ENCODE data around the gene ATF7IP2. TPM values are rescaled to one million over a fixed set of nuclear protein-coding genes. Genes with fewer than 3 reads are reported as not detected.
"Not testable (repeated sequence)": the region's sequence is repeated elsewhere in the genome, so short reads cannot be mapped to it uniquely, and the experiment has no call there.

Gene ATF7IP2
- total RNA-seq, 2 experiments from 2014 or later: 14.7 to 15.1 TPM

GRCh38 chr16:10388988-10389387 is 3.1 kb downstream of the ATF7IP2 start:
- H3K36me3 Mint-ChIP-seq: peaks cover 18% of the 10 kb centered on the region
- H3K4me3 Mint-ChIP-seq: no peak overlapping the region
- no peak overlapping the region for H3K27ac Mint-ChIP-seq
- peaks cover 38% of the 10 kb centered on the region for H3K4me1 Mint-ChIP-seq (ENCODE audit: low read depth)
- ChIA-PET CTCF (no interaction called here), POLR2A (interaction anchor here (0.7 to 1.1 kb wide), 3 partner anchors 8 to 90 kb away, joined by 3 to 7 read pairs (median 4); no protein-coding TSS in a partner anchor)
- peaks cover 2% of the 10 kb centered on the region for H3K9me3 Mint-ChIP-seq
- no peak for DNase-seq
- H3K27me3 Mint-ChIP-seq: no peaks in the 10 kb centered on the region
- intact Hi-C loops (cut with micrococcal nuclease): loop anchor here (5.0 to 10.0 kb wide), 2 partner anchors 123 to 356 kb away; partner anchors contain the start of gene NUBP1

DNA sequence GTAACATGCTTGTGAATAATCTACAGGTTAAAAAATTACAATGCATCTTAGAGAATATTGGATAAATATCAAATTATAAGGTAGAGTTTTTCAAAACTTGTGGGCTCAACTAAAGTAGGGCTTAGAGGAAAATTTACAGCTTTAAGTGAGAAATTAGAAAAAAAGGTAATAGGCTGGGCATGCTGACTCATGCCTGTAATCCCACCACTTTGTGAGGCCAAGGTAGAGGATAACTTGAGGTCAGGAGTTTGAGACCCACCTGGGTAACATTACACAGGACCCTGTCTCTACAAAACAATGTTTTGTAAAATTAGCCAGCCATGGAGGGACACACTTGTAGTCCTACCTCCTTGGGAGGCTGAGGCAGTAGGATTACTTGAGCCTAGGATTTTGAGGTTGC is 4.5 kb downstream of the ATF7IP2 start:
- H3K4me3 Mint-ChIP-seq: no peak overlapping the region
- H3K27me3 Mint-ChIP-seq: no peaks in the 10 kb centered on the region
- no peak for DNase-seq
- POLR2A ChIA-PET: no interaction called here
- H3K4me1 Mint-ChIP-seq (ENCODE audit: low read depth): peaks cover 43% of the 10 kb centered on the region
- intact Hi-C loops (cut with micrococcal nuclease): no loop called here
- H3K36me3 Mint-ChIP-seq: peaks cover 18% of the 10 kb centered on the region
- H3K9me3 Mint-ChIP-seq: peaks cover 2% of the 10 kb centered on the region
- no peak overlapping the region for H3K27ac Mint-ChIP-seq
- CTCF ChIA-PET: interaction anchor here (1.2 kb wide), 1 partner anchor 50 kb away, joined by 3 read pairs; no protein-coding TSS in a partner anchor

GRCh38 chr16:10390867-10391266 is 5.0 kb downstream of the ATF7IP2 start:
- H3K4me1 Mint-ChIP-seq (ENCODE audit: low read depth): peaks cover 39% of the 10 kb centered on the region
- no peak overlapping the region for H3K4me3 Mint-ChIP-seq
- intact Hi-C loops (cut with micrococcal nuclease): no loop called here
- H3K27me3 Mint-ChIP-seq: no peaks in the 10 kb centered on the region
- no peak overlapping the region for H3K27ac Mint-ChIP-seq
- ChIA-PET CTCF (interaction anchor here (1.2 kb wide), 1 partner anchor 49 kb away, joined by 3 read pairs; no protein-coding TSS in a partner anchor), POLR2A (no interaction called here)
- DNase-seq: no peak
- peaks cover 19% of the 10 kb centered on the region for H3K36me3 Mint-ChIP-seq
- no peaks in the 10 kb centered on the region for H3K9me3 Mint-ChIP-seq

- Mint-ChIP-seq H3K4me3 (no peak overlapping the region), H3K9me3 (no peaks in the 10 kb centered on the region), H3K27ac (no peak overlapping the region), H3K27me3 (no peaks in the 10 kb centered on the region), H3K4me1 (ENCODE audit: low read depth) (peaks cover 39% of the 10 kb centered on the region), H3K36me3 (peaks cover 22% of the 10 kb centered on the region)
- CTCF ChIA-PET: no interaction called here
- no peak for DNase-seq
- POLR2A ChIA-PET: no interaction called here
- intact Hi-C loops (cut with micrococcal nuclease): no loop called here
Measured at GRCh38 chr16:10391339-10391738, 5.5 kb downstream of the ATF7IP2 start.

DNA sequence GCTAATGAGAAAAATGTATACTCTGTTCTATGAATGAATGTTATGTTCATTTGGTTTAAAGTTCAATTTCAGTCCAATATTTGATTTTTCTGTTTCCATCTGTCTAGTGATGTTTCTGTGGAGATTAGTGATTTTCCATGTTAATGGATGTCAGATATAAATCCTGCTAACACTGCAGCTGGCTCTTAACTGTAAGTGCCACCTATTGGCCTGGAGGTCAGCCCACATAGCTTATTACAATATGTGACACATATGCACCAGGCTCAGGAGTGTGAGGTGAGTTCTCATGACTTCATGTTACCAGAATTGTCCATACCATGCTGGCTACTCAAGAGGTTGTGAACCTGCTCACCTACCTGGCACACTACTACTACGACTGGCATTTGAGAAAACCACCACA is 17.1 kb downstream of the ATF7IP2 start:
- peaks cover 18% of the 10 kb centered on the region for H3K4me1 Mint-ChIP-seq (ENCODE audit: low read depth)
- peaks cover 59% of the 10 kb centered on the region for H3K9me3 Mint-ChIP-seq
- POLR2A ChIA-PET: no interaction called here
- no peak overlapping the region for H3K27ac Mint-ChIP-seq
- intact Hi-C loops (cut with micrococcal nuclease): no loop called here
- no peak overlapping the region for H3K4me3 Mint-ChIP-seq
- CTCF ChIA-PET: no interaction called here
- no peak for DNase-seq
- H3K36me3 Mint-ChIP-seq: peaks cover 56% of the 10 kb centered on the region
- no peaks in the 10 kb centered on the region for H3K27me3 Mint-ChIP-seq

- ChIA-PET POLR2A (no interaction called here), CTCF (no interaction called here)
- Mint-ChIP-seq H3K27me3 (no peaks in the 10 kb centered on the region), H3K27ac (no peak overlapping the region), H3K4me1 (ENCODE audit: low read depth) (peaks cover 10% of the 10 kb centered on the region), H3K9me3 (peaks cover 75% of the 10 kb centered on the region), H3K4me3 (no peak overlapping the region), H3K36me3 (peaks cover 65% of the 10 kb centered on the region)
- intact Hi-C loops (cut with micrococcal nuclease): no loop called here
- DNase-seq: no peak
Measured at GRCh38 chr16:10405386-10405939, 19.6 kb downstream of the ATF7IP2 start.

- ChIA-PET CTCF (no interaction called here), POLR2A (no interaction called here)
- peaks cover 83% of the 10 kb centered on the region for H3K9me3 Mint-ChIP-seq
- peaks cover 64% of the 10 kb centered on the region for H3K36me3 Mint-ChIP-seq
- H3K4me1 Mint-ChIP-seq (ENCODE audit: low read depth): no peaks in the 10 kb centered on the region
- DNase-seq: no peak
- no peak overlapping the region for H3K27ac Mint-ChIP-seq
- intact Hi-C loops (cut with micrococcal nuclease): no loop called here
- no peaks in the 10 kb centered on the region for H3K27me3 Mint-ChIP-seq
- H3K4me3 Mint-ChIP-seq: no peak overlapping the region
Measured at GRCh38 chr16:10408824-10409381, 23.0 kb downstream of the ATF7IP2 start.

- H3K4me1 Mint-ChIP-seq (ENCODE audit: low read depth); H3K4me3 Mint-ChIP-seq; CTCF ChIA-PET; DNase-seq; H3K27ac Mint-ChIP-seq; H3K27me3 Mint-ChIP-seq; POLR2A ChIA-PET; intact Hi-C loops (cut with micrococcal nuclease): not testable (repeated sequence)
- Mint-ChIP-seq H3K36me3 (peaks cover 62% of the 10 kb centered on the region), H3K9me3 (peaks cover 84% of the 10 kb centered on the region)
Measured at GRCh38 chr16:10409713-10410112, 23.9 kb downstream of the ATF7IP2 start.

DNA sequence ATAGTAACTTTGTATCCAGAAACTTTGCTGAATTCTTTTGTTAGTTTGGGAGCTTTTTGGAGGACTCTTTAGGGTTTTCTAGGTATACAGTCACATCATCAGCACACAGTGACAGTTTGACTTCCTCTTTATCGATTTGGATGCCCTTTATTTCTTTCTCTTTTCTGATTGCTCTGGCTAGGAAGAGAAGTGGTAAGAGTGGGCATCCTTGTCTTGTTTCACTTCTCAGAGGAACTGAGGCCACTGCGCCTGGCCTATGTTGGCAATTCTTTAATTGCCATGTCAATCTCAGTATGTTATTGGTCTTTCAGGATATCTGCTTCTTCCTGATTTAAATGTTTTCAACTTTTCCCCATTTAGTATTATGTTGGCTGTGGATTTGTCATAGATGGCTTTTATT is 24.6 kb downstream of the ATF7IP2 start:
- peaks cover 67% of the 10 kb centered on the region for H3K36me3 Mint-ChIP-seq
- no peaks in the 10 kb centered on the region for H3K4me1 Mint-ChIP-seq (ENCODE audit: low read depth)
- ChIA-PET CTCF (no interaction called here), POLR2A (no interaction called here)
- H3K4me3 Mint-ChIP-seq: no peak overlapping the region
- DNase-seq: no peak
- no peak overlapping the region for H3K27ac Mint-ChIP-seq
- H3K9me3 Mint-ChIP-seq: peaks cover 90% of the 10 kb centered on the region
- intact Hi-C loops (cut with micrococcal nuclease): no loop called here
- H3K27me3 Mint-ChIP-seq: no peaks in the 10 kb centered on the region

DNA sequence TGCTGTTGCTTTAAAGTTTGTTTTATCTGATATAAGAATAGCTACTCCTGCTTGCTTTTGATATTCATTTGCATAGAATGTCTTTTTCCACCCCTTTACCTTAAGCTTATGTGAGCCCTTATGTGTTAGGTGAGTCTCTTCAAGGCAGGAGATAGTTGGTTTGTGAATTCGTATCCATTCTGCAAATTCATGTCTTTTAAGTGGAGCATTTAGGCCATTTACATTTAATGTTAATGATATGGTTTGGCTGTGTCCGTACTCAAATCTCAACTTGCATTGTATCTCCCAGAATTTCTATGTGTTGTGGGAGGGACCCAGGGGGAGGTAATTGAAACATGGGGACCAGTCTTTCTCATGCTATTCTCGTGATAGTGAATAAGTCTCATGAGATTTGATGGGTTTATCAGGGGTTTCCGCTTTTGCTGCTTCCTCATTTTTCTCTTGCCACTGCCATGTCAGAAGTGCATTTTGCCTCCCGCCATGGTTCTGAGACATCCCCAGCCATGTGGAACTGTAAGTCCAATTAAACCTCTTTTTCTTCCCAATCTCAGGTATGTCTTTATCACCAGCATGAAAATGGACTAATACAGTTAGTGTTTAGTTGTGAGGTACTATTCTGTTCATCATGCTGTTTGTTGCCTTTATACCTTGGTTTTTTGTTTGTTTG is 27.2 kb downstream of the ATF7IP2 start:
- peaks cover 92% of the 10 kb centered on the region for H3K9me3 Mint-ChIP-seq
- CTCF ChIA-PET: no interaction called here
- intact Hi-C loops (cut with micrococcal nuclease): no loop called here
- H3K27ac Mint-ChIP-seq: no peak overlapping the region
- no peaks in the 10 kb centered on the region for H3K27me3 Mint-ChIP-seq
- POLR2A ChIA-PET: no interaction called here
- no peak overlapping the region for H3K4me3 Mint-ChIP-seq
- H3K4me1 Mint-ChIP-seq (ENCODE audit: low read depth): no peaks in the 10 kb centered on the region
- no peak for DNase-seq
- H3K36me3 Mint-ChIP-seq: peaks cover 78% of the 10 kb centered on the region

DNA sequence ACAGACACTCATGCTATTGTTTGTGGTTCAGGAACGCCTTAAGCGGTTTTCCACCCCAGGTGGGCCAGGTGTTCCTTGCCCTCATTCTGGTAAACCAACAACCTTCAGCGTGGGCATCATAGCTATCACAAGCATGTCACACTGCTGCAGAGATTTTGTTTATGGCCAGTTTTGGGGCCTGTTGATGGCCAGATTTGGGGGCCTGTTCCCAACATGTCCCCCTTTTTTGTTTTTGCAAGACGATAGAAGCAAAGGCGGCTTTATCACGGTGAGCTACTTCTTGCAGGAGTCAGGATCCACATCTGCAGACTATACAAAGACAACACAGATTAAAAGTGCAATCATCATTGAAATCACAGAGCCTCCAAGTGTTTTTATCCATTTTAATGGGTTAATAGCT is 32.3 kb downstream of the ATF7IP2 start:
- DNase-seq; POLR2A ChIA-PET; intact Hi-C loops (cut with micrococcal nuclease); H3K27me3 Mint-ChIP-seq; H3K4me3 Mint-ChIP-seq; H3K4me1 Mint-ChIP-seq (ENCODE audit: low read depth); H3K27ac Mint-ChIP-seq; CTCF ChIA-PET: not testable (repeated sequence)
- H3K9me3 Mint-ChIP-seq: peaks cover 74% of the 10 kb centered on the region
- peaks cover 75% of the 10 kb centered on the region for H3K36me3 Mint-ChIP-seq

- CTCF ChIA-PET: no interaction called here
- Mint-ChIP-seq H3K4me1 (ENCODE audit: low read depth) (no peaks in the 10 kb centered on the region), H3K9me3 (peaks cover 60% of the 10 kb centered on the region), H3K27me3 (no peaks in the 10 kb centered on the region), H3K36me3 (peaks cover 65% of the 10 kb centered on the region), H3K4me3 (no peak overlapping the region), H3K27ac (no peak overlapping the region)
- intact Hi-C loops (cut with micrococcal nuclease): no loop called here
- POLR2A ChIA-PET: no interaction called here
- no peak for DNase-seq
Measured at GRCh38 chr16:10419701-10420100, 33.8 kb downstream of the ATF7IP2 start.

GRCh38 chr16:10421596-10421995 is 35.7 kb downstream of the ATF7IP2 start:
- CTCF ChIA-PET: no interaction called here
- peaks cover 49% of the 10 kb centered on the region for H3K36me3 Mint-ChIP-seq
- POLR2A ChIA-PET: no interaction called here
- H3K4me3 Mint-ChIP-seq: no peak overlapping the region
- H3K9me3 Mint-ChIP-seq: peaks cover 41% of the 10 kb centered on the region
- no peak for DNase-seq
- intact Hi-C loops (cut with micrococcal nuclease): no loop called here
- no peaks in the 10 kb centered on the region for H3K4me1 Mint-ChIP-seq (ENCODE audit: low read depth)
- no peak overlapping the region for H3K27ac Mint-ChIP-seq
- H3K27me3 Mint-ChIP-seq: no peaks in the 10 kb centered on the region
